Activated naive CD4-positive, alpha-beta T cell treated with anti-CD3 and anti-CD28 coated beads, Interleukin-2, amount 50 U/mL, for 24 hours (primary cell): ENCODE data around the gene L1CAM.

Source experiments
- H3K27ac Mint-ChIP-seq: one replicate; pipeline ENCODE4 v1.8.0; 2021; ENCODE audit warnings: mild to moderate bottlenecking, mixed read lengths
- H3K27me3 Mint-ChIP-seq: one replicate; pipeline ENCODE4 v1.8.0; 2021; ENCODE audit warnings: mixed read lengths
- H3K36me3 Mint-ChIP-seq: one replicate; pipeline ENCODE4 v1.8.0; 2021; ENCODE audit warnings: mixed read lengths
- H3K4me1 Mint-ChIP-seq: one replicate; pipeline ENCODE4 v1.8.0; 2021; ENCODE audit warnings: mixed read lengths
- H3K4me3 Mint-ChIP-seq: one replicate; pipeline ENCODE4 v1.8.0; 2021; ENCODE audit warnings: mild to moderate bottlenecking, mixed read lengths
- H3K9me3 Mint-ChIP-seq: one replicate; pipeline ENCODE4 v1.8.0; 2021; ENCODE audit warnings: mixed read lengths

The L1CAM gene

GRCh38 chrX:153927672-153927921 is 41.6 kb upstream of the L1CAM start:
- Mint-ChIP-seq H3K4me3 (peak overlapping the region; percentile 91), H3K4me1 (peaks cover 30% of the 10 kb centered on the region)

GRCh38 chrX:153926858-153927671 is 41.1 kb upstream of the L1CAM start:
- Mint-ChIP-seq H3K9me3 (no peaks in the 10 kb centered on the region), H3K4me1 (peaks cover 35% of the 10 kb centered on the region), H3K36me3 (peaks cover 6% of the 10 kb centered on the region), H3K27ac (peak overlapping the region; percentile 90), H3K27me3 (no peaks in the 10 kb centered on the region), H3K4me3 (peak overlapping the region; percentile 91)

More at GRCh38 chrX:153927672-153927921, 41.6 kb upstream of the L1CAM start:
- Mint-ChIP-seq H3K36me3 (peaks cover 6% of the 10 kb centered on the region), H3K27ac (peak overlapping the region; percentile 90), H3K9me3 (no peaks in the 10 kb centered on the region), H3K27me3 (no peaks in the 10 kb centered on the region)

- H3K9me3 Mint-ChIP-seq = no peaks in the 10 kb centered on the region
- peaks cover 35% of the 10 kb centered on the region for H3K4me1 Mint-ChIP-seq
- H3K4me3 Mint-ChIP-seq = peak overlapping the region; percentile 91
- H3K27ac Mint-ChIP-seq = peak overlapping the region; percentile 90
- no peaks in the 10 kb centered on the region for H3K27me3 Mint-ChIP-seq
- H3K36me3 Mint-ChIP-seq = peaks cover 4% of the 10 kb centered on the region
These were observed 40.5 kb upstream of the L1CAM start for GRCh38 chrX:153926552-153926857.

- no peaks in the 10 kb centered on the region for H3K9me3 Mint-ChIP-seq
- H3K27me3 Mint-ChIP-seq = no peaks in the 10 kb centered on the region
- H3K4me3 Mint-ChIP-seq = peak within 1 kb of the TSS; percentile 91
- H3K36me3 Mint-ChIP-seq = peaks cover 2% of the 10 kb centered on the region
- peaks cover 33% of the 10 kb centered on the region for H3K4me1 Mint-ChIP-seq
- peak within 1 kb of the TSS; percentile 95 for H3K27ac Mint-ChIP-seq
These were observed 40.0 kb upstream of the L1CAM start, which contains the start of gene ARHGAP4 for GRCh38 chrX:153925739-153926551. ARHGAP4 (minus strand) TSS chrX:153926264; CDS start chrX:153926202, 62 bp downstream.

- Mint-ChIP-seq H3K9me3 (no peaks in the 10 kb centered on the region), H3K36me3 (peaks cover 2% of the 10 kb centered on the region), H3K27me3 (no peaks in the 10 kb centered on the region), H3K27ac (peak overlapping the region; percentile 95), H3K4me1 (peaks cover 33% of the 10 kb centered on the region), H3K4me3 (peak overlapping the region; percentile 91)
These were observed 39.4 kb upstream of the L1CAM start for GRCh38 chrX:153925387-153925738.

- Mint-ChIP-seq H3K36me3 (peaks cover 2% of the 10 kb centered on the region), H3K27me3 (no peaks in the 10 kb centered on the region), H3K27ac (peak overlapping the region; percentile 62), H3K4me3 (peak overlapping the region; percentile 91), H3K9me3 (no peaks in the 10 kb centered on the region), H3K4me1 (peaks cover 38% of the 10 kb centered on the region)
These were observed 38.3 kb upstream of the L1CAM start for GRCh38 chrX:153924149-153924861.

- Mint-ChIP-seq H3K36me3 (no peaks in the 10 kb centered on the region), H3K9me3 (no peaks in the 10 kb centered on the region), H3K4me1 (peaks cover 30% of the 10 kb centered on the region), H3K4me3 (peak overlapping the region; percentile 75), H3K27ac (peak overlapping the region; percentile 74), H3K27me3 (no peaks in the 10 kb centered on the region)
These were observed 37.2 kb upstream of the L1CAM start for GRCh38 chrX:153922932-153923857.

- H3K27me3 Mint-ChIP-seq = no peaks in the 10 kb centered on the region
- H3K36me3 Mint-ChIP-seq = no peaks in the 10 kb centered on the region
- peaks cover 30% of the 10 kb centered on the region for H3K4me1 Mint-ChIP-seq
- H3K4me3 Mint-ChIP-seq = peak overlapping the region; percentile 75
- no peaks in the 10 kb centered on the region for H3K9me3 Mint-ChIP-seq
- H3K27ac Mint-ChIP-seq = peak overlapping the region; percentile 67
These were observed 35.8 kb upstream of the L1CAM start for GRCh38 chrX:153921511-153922446.

GRCh38 chrX:153921070-153921469 is 35.1 kb upstream of the L1CAM start:
- peaks cover 30% of the 10 kb centered on the region for H3K4me1 Mint-ChIP-seq

GRCh38 chrX:153920546-153920945 is 34.6 kb upstream of the L1CAM start:
- no peak overlapping the region for H3K4me3 Mint-ChIP-seq
- H3K27me3 Mint-ChIP-seq = no peaks in the 10 kb centered on the region
- H3K36me3 Mint-ChIP-seq = no peaks in the 10 kb centered on the region
- no peaks in the 10 kb centered on the region for H3K9me3 Mint-ChIP-seq
- H3K4me1 Mint-ChIP-seq = peaks cover 30% of the 10 kb centered on the region
- H3K27ac Mint-ChIP-seq = no peak overlapping the region

More at GRCh38 chrX:153921070-153921469, 35.1 kb upstream of the L1CAM start:
- Mint-ChIP-seq H3K27me3 (no peaks in the 10 kb centered on the region), H3K4me3 (no peak overlapping the region), H3K27ac (no peak overlapping the region), H3K36me3 (no peaks in the 10 kb centered on the region), H3K9me3 (no peaks in the 10 kb centered on the region)

- H3K27ac Mint-ChIP-seq = no peak overlapping the region
- H3K27me3 Mint-ChIP-seq = no peaks in the 10 kb centered on the region
- peaks cover 23% of the 10 kb centered on the region for H3K4me1 Mint-ChIP-seq
- H3K9me3 Mint-ChIP-seq = no peaks in the 10 kb centered on the region
- no peaks in the 10 kb centered on the region for H3K36me3 Mint-ChIP-seq
- no peak overlapping the region for H3K4me3 Mint-ChIP-seq
These were observed 33.3 kb upstream of the L1CAM start for GRCh38 chrX:153919281-153919680.

- H3K36me3 Mint-ChIP-seq = no peaks in the 10 kb centered on the region
- H3K27me3 Mint-ChIP-seq = no peaks in the 10 kb centered on the region
- H3K4me3 Mint-ChIP-seq = no peak overlapping the region
- no peaks in the 10 kb centered on the region for H3K9me3 Mint-ChIP-seq
- no peak overlapping the region for H3K27ac Mint-ChIP-seq
- peaks cover 16% of the 10 kb centered on the region for H3K4me1 Mint-ChIP-seq
These were observed 31.9 kb upstream of the L1CAM start for GRCh38 chrX:153917869-153918268.

- Mint-ChIP-seq H3K27me3 (no peaks in the 10 kb centered on the region), H3K36me3 (no peaks in the 10 kb centered on the region), H3K4me3 (no peak overlapping the region), H3K27ac (no peak overlapping the region), H3K9me3 (no peaks in the 10 kb centered on the region), H3K4me1 (peaks cover 7% of the 10 kb centered on the region)
These were observed 27.7 kb upstream of the L1CAM start for GRCh38 chrX:153913701-153914100.

- H3K9me3 Mint-ChIP-seq = no peaks in the 10 kb centered on the region
- H3K4me1 Mint-ChIP-seq = peaks cover 7% of the 10 kb centered on the region
- no peaks in the 10 kb centered on the region for H3K36me3 Mint-ChIP-seq
- no peak overlapping the region for H3K27ac Mint-ChIP-seq
- no peak overlapping the region for H3K4me3 Mint-ChIP-seq
- H3K27me3 Mint-ChIP-seq = no peaks in the 10 kb centered on the region
These were observed 27.2 kb upstream of the L1CAM start for GRCh38 chrX:153913211-153913610.
